NCI-H69 (cell line): Measurements from ENCODE around the gene CCDC27.

Experiments
- DNase-seq: peaks from one replicate; lab custom pipeline; 2025; lab: John Stamatoyannopoulos, UW

CCDC27 gene

GRCh38 chr1:3759796-3760195 is 7.5 kb downstream of the CCDC27 start:
- DNase-seq = no peak

- no peak for DNase-seq
These were observed 9.2 kb downstream of the CCDC27 start for GRCh38 chr1:3761296-3762010.

GRCh38 chr1:3762151-3762872 is 10.1 kb downstream of the CCDC27 start:
- DNase-seq = no peak

GRCh38 chr1:3762873-3763228 is 10.6 kb downstream of the CCDC27 start:
- DNase-seq = no peak

- no peak for DNase-seq
These were observed 11.3 kb downstream of the CCDC27 start for GRCh38 chr1:3763351-3764125.

- peak; percentile 6 for DNase-seq
These were observed 15.2 kb downstream of the CCDC27 start for GRCh38 chr1:3767328-3767925.

GRCh38 chr1:3768811-3769390 is 16.7 kb downstream of the CCDC27 start:
- no peak for DNase-seq

- DNase-seq = no peak
These were observed 18.0 kb downstream of the CCDC27 start for GRCh38 chr1:3770047-3770765.

- DNase-seq = no peak
These were observed 19.1 kb downstream of the CCDC27 start for GRCh38 chr1:3771108-3772026.

GRCh38 chr1:3772027-3772714 is 19.9 kb downstream of the CCDC27 start:
- peak; percentile 85 for DNase-seq

GRCh38 chr1:3772715-3773571 is 20.7 kb downstream of the CCDC27 start, which contains the start of gene SMIM1:
Gene SMIM1 (plus strand): TSS chr1:3772749. CDS start chr1:3775374, 2,625 bp downstream.
- DNase-seq = peak; percentile 8

- DNase-seq = no peak
These were observed 21.5 kb downstream of the CCDC27 start for GRCh38 chr1:3773572-3774275.

- DNase-seq = no peak
These were observed 22.2 kb downstream of the CCDC27 start for GRCh38 chr1:3774276-3774945.

- DNase-seq = peak; percentile 18
These were observed 22.8 kb downstream of the CCDC27 start for GRCh38 chr1:3774946-3775489.

- peak; percentile 88 for DNase-seq
These were observed 23.4 kb downstream of the CCDC27 start for GRCh38 chr1:3775490-3776230.

- DNase-seq = peak; percentile 16
These were observed 24.1 kb downstream of the CCDC27 start for GRCh38 chr1:3776231-3776961.
